ENCODE data around the gene CERS6.

Gene CERS6

GRCh38 chr2:168794968-168795367 is 338.9 kb downstream of the CERS6 start:
- DNase-seq (ENCODE audit: low read depth in 2 of 2) = no peak
- no peak overlapping the region for H3K4me3 ChIP-seq (replicated peaks in 1 of 2; ENCODE audit: low read depth in 2 of 2, low read length in 2 of 2)
- no peak for TF ChIP-seq CTCF (IDR thresholded peaks at IDR 0.05; ENCODE audit: low read depth, low read length)

- DNase-seq (ENCODE audit: low read depth in 2 of 2) = no peak
- H3K4me3 ChIP-seq (replicated peaks in 1 of 2; ENCODE audit: low read depth in 2 of 2, low read length in 2 of 2) = no peak overlapping the region
- TF ChIP-seq CTCF (IDR thresholded peaks at IDR 0.05; ENCODE audit: low read depth, low read length) = no peak
Observed at GRCh38 chr2:168796090-168796577, 340.1 kb downstream of the CERS6 start.

- no peak overlapping the region for H3K4me3 ChIP-seq (replicated peaks in 1 of 2; ENCODE audit: low read depth in 2 of 2, low read length in 2 of 2)
- no peak for TF ChIP-seq CTCF (IDR thresholded peaks at IDR 0.05; ENCODE audit: low read depth, low read length)
- DNase-seq (ENCODE audit: low read depth in 2 of 2) = peak; percentile 41 to 60
Observed at GRCh38 chr2:168796583-168797285, 340.7 kb downstream of the CERS6 start.

- DNase-seq (ENCODE audit: low read depth in 2 of 2) = no peak
- H3K4me3 ChIP-seq (replicated peaks in 1 of 2; ENCODE audit: low read depth in 2 of 2, low read length in 2 of 2) = no peak overlapping the region
- no peak for TF ChIP-seq CTCF (IDR thresholded peaks at IDR 0.05; ENCODE audit: low read depth, low read length)
Observed at GRCh38 chr2:168797286-168797655, 341.2 kb downstream of the CERS6 start.

- DNase-seq (ENCODE audit: low read depth in 2 of 2) = peak in 1 of 2 donors; percentile 24
- no peak overlapping the region for H3K4me3 ChIP-seq (replicated peaks in 1 of 2; ENCODE audit: low read depth in 2 of 2, low read length in 2 of 2)
- no peak for TF ChIP-seq CTCF (IDR thresholded peaks at IDR 0.05; ENCODE audit: low read depth, low read length)
Observed at GRCh38 chr2:168798076-168798887, 342.2 kb downstream of the CERS6 start.

- no peak for DNase-seq (ENCODE audit: low read depth in 2 of 2)
- H3K4me3 ChIP-seq (replicated peaks in 1 of 2; ENCODE audit: low read depth in 2 of 2, low read length in 2 of 2) = no peak overlapping the region
- TF ChIP-seq CTCF (IDR thresholded peaks at IDR 0.05; ENCODE audit: low read depth, low read length) = no peak
Observed at GRCh38 chr2:168798888-168799410, 342.9 kb downstream of the CERS6 start.

Measured in cardiac fibroblast (primary cell).